Caki2 (cell line): Measurements from ENCODE around the gene FAU. TPM values are rescaled to one million over a fixed set of nuclear protein-coding genes. Genes with fewer than 3 reads are reported as not detected.

Source experiments
- total RNA-seq: library from RNA; depleted of rRNA; stranded (reverse); fragments of >200 nt; shearing (Covaris generic); gene quantifications from 2 replicates; pipeline ENCODE4 v1.2.3, GENCODE V29; 2014; ENCODE audit warnings: low replicate concordance; rRNA removed

Gene FAU
- total RNA-seq, 1 experiment from 2014 or later = 139 TPM

Other genes starting within 250 kb of the FAU start
- gene EHD1, start 243.5 kb downstream of the FAU start, total RNA-seq = 53.4 and 68.3 TPM in 2 replicates
- 4.8 and 11.1 TPM in 2 replicates for gene ATG2A, start 204.9 kb downstream of the FAU start, total RNA-seq
- gene PPP2R5B, start 197.4 kb downstream of the FAU start, total RNA-seq = 13.2 and 16.0 TPM in 2 replicates
- gene GPHA2, start 186.2 kb downstream of the FAU start, total RNA-seq = not detected in 2 replicates
- 0.38 TPM in 1 of 2 replicates, not detected in the other for gene MAJIN, start 150.0 kb downstream of the FAU start, total RNA-seq
- gene BATF2, start 125.2 kb downstream of the FAU start, total RNA-seq = 2.3 TPM in 1 of 2 replicates, not detected in the other
- gene ARL2, start 108.0 kb downstream of the FAU start, total RNA-seq = 118 and 140 TPM in 2 replicates
- gene SNX15, start 94.7 kb downstream of the FAU start, total RNA-seq = 14.2 and 16.8 TPM in 2 replicates
- 63.6 and 72.7 TPM in 2 replicates for gene SAC3D1, start 80.9 kb downstream of the FAU start, total RNA-seq
- 0.88 TPM in 1 of 2 replicates, not detected in the other for gene NAALADL1, start 63.6 kb downstream of the FAU start, total RNA-seq
- gene CDCA5, start 38.1 kb downstream of the FAU start, total RNA-seq = 41.7 and 63.4 TPM in 2 replicates
- gene ZFPL1, start 37.9 kb downstream of the FAU start, total RNA-seq = 39.6 and 78.3 TPM in 2 replicates
- 115 and 146 TPM in 2 replicates for gene VPS51, start 25.9 kb downstream of the FAU start, total RNA-seq
- gene TM7SF2, start 10.3 kb downstream of the FAU start, total RNA-seq = 8.1 and 19.1 TPM in 2 replicates
- gene ZNHIT2, start 4.4 kb downstream of the FAU start, total RNA-seq = 11.4 and 16.5 TPM in 2 replicates
- 66.7 and 84.9 TPM in 2 replicates for gene MRPL49, start 187 bp upstream of the FAU start, total RNA-seq
- gene SYVN1, start 12.4 kb upstream of the FAU start, total RNA-seq = 4.3 and 5.4 TPM in 2 replicates
- not detected in 2 replicates for gene SPDYC, start 48.1 kb upstream of the FAU start, total RNA-seq
- 67.8 and 128 TPM in 2 replicates for gene CAPN1, start 59.8 kb upstream of the FAU start, total RNA-seq
- 8.7 and 15.5 TPM in 2 replicates for gene POLA2, start 139.8 kb upstream of the FAU start, total RNA-seq
- gene CDC42EP2, start 192.7 kb upstream of the FAU start, total RNA-seq = 4.6 TPM in 1 of 2 replicates, not detected in the other
- gene DPF2, start 211.7 kb upstream of the FAU start, total RNA-seq = 29.8 and 61.4 TPM in 2 replicates
- gene TIGD3, start 232.6 kb upstream of the FAU start, total RNA-seq = 0.23 and 1.5 TPM in 2 replicates